Amniotic epithelial cell (primary cell): ENCODE data around the gene IQCM.
A peak's percentile ranks its signal among the peaks of the same experiment; 100 is the strongest.
"Not testable (repeated sequence)": the region's sequence is repeated elsewhere in the genome, so short reads cannot be mapped to it uniquely, and the experiment has no call there.

Experiments
- DNase-seq: peaks from one replicate; pipeline ENCODE4 v3.0.0-alpha.2; 2010; ENCODE audit warnings: low read depth

IQCM gene

DNA sequence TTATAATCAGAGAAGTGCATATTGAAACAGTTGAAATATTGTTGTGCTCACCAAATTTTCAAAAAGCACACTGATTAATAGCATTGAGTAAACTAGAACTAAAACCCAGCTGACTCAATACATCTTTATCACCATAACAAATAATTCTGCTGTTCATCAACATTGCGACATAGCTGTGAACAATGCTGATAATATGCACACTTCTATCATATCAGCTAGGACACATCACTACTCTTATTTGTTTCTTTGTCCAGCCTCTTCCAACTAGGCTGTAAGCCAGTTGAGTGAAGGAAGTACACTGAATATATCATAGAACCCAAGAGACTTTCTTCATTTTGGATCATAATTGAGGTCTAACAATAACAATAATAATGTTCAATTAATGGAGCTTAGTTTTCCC lies 349.7 kb downstream of the IQCM start:
- peak; percentile 87 for DNase-seq

- no peak for DNase-seq
These were observed 372.1 kb downstream of the IQCM start for GRCh38 chr4:149443537-149443936.

DNA sequence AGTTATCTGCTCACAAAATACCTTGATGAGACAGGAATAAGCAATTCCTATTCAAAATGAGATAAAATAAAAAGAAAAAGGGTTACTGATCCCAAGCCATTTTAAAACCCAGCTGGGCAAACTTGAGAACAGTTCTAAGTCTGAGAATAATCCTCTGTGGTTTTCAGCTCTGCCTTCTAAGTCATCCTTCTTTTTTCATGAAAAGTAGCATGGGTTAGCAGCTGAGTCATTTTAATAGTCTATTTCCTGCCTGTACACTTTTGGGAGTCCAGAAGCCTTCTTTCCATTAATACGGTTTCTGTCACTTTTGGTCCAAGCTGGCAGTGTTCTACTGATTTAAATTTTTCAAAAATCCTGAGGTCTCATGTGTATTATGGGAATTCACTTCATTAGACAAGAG lies 374.3 kb downstream of the IQCM start:
- peak; percentile 76 for DNase-seq

DNA sequence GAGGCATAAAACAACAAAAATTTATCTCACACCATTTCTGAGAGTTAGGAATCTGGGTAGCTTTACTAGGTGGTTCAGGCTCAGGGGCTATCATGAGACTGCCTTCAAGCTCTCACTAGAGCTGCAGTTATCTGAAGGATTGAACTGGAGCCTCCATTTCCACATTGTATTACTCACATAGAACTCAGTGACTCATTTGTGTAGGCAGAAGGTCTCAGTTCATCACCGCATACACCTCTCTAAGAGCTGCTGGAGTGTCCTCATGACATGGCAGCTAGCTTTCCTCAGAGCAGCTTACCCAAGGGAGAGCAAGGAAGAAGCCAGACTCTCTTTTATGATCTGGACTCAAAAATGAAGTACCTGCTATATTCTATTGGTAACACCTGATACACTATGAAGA lies 389.2 kb downstream of the IQCM start:
- DNase-seq = peak; percentile 52

GRCh38 chr4:149409555-149409962 lies 406.1 kb downstream of the IQCM start:
- no peak for DNase-seq

DNA sequence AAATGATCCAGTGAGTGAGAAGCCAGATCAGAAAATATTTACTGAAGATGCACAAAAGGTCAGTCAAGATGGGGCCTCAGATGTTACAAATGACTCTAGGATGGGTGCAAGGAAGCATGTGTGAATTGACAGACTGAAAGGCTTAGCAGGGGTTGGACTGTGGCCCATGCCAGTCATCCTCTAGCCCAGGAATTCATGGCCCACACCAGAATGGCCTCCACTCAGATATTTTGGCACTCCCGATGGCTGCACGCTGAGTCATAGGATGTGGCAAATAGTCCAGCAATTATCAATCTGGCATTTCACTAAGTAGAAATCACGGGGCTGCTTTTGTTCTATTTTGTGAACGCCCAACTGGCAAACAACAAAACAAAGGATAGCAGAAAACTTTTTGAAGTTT lies 406.5 kb downstream of the IQCM start:
- DNase-seq = peak; percentile 65

DNA sequence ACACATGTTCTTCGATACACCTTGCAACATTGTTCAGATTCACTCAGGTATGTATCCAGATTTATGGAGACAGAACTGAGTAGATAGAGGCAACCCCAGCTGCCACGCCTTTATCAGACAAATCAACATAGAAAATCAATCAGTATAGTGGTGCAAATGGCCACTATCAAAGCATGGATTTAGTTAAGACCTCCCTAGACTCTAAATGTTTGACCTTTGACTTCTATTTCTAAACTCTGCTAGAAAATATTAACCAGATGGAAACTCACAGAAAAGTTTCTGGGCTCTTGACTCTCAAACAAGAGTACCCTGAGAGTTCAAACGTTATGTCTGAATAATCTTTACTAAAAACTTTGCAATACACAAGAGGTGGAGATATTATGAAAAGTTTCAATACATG lies 411.5 kb downstream of the IQCM start:
- no peak for DNase-seq

DNA sequence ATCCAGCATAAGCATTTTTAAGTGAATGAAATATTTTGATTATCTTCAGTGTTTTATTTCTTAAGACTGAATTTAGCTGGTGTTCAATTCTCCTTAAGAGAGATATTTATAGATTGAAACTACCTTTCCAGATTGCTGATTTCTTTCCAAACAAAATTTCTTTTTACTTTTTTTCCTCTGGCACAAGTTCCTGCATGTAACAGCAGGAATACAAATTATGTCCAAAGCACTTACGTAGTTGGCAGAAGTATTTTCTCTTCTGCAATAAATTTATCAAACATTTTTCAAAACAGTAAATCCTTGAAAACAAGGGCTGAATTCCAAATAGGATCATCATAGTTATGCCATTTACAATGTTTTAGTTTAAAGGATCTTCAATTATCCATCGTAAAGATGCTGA lies 412.6 kb downstream of the IQCM start:
- DNase-seq = no peak

DNA sequence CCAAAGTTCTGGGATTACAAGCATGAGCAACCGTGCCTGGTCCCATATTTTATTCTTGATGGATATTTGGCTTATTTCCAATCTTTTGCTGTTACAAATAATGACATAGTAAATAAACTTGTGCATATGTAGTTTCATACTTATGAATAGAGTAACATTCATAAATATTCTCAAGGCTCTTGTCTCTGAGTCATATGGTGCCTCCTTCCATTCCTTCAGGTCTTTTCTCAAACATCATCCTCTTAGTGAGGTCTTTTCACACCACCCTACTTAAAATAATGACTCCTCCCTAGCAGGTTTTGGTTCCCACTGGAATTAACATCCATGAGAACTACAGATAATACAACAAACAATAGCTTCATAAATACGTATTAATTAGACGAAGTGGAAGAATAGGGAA lies 416.6 kb downstream of the IQCM start:
- DNase-seq = peak; percentile 61

GRCh38 chr4:149370785-149371420 lies 444.7 kb downstream of the IQCM start:
- peak; percentile 75 for DNase-seq

GRCh38 chr4:149370002-149370401 lies 445.6 kb downstream of the IQCM start:
- DNase-seq = no peak

GRCh38 chr4:149353241-149353640 lies 462.4 kb downstream of the IQCM start:
- no peak for DNase-seq

DNA sequence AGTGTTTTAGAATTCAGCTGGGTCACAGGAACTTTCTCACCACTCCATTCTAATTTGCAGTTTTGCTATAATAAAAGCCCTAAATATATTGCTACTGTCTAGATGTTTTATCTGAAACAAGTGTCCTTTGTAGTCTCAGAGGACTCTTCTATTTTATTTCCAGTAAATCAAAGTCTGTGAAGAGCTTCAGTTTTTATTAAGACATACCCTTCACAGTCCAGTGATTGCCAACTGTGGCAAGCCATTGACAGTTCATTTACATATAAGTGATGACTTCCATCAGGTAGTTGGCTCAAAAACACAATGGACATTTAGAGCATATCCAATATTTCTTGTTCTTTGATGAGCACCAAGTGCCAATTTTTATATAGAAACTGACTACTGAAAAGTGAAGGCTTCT lies 466.1 kb downstream of the IQCM start:
- no peak for DNase-seq

DNA sequence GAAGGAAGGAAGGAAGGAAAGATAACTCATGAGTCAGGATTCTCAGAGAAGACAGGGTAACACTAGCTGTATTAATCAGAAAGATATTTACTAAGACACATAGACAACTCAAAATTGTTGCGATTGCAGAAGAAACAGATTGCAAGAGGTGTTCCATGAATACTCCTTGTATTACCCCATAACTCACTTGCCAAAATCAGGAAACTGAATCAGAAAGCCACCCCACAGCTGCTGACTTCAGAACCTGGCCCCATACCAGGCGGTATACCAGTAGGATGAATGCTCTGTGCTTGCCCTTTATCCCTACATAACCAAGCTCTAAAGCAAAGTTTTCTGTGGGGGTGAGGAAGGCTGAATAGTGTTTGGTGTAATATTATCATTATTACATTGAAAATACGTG lies 468.5 kb downstream of the IQCM start:
- DNase-seq = peak; percentile 50

DNA sequence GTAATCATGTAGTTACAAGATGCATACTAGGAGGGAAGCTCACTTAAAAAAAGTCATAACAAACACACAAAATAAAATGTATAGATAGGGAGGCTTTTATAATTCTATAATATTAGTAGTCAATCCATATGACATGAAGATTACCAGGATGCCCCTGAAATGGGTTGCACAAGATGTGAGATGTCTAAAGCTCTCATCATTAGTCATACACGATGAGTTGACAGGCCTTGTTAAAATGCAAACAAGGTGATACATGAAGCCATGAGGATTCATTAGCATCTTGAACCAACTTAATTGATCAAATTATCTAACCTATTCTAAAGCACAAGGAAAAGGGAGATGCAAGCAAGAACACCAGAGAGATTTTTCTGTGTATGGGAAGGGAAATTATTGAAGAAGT lies 470.2 kb downstream of the IQCM start:
- DNase-seq = peak; percentile 12

GRCh38 chr4:149344436-149344835 lies 471.2 kb downstream of the IQCM start:
- peak; percentile 80 for DNase-seq

GRCh38 chr4:149343614-149344013 lies 472.0 kb downstream of the IQCM start:
- no peak for DNase-seq

GRCh38 chr4:149341117-149341516 lies 474.5 kb downstream of the IQCM start:
- not testable (repeated sequence) for DNase-seq

- DNase-seq = no peak
These were observed 487.5 kb downstream of the IQCM start for GRCh38 chr4:149328161-149328560.

GRCh38 chr4:149322203-149322602 lies 493.4 kb downstream of the IQCM start:
- DNase-seq = no peak

GRCh38 chr4:149321438-149321837 lies 494.2 kb downstream of the IQCM start:
- no peak for DNase-seq

DNA sequence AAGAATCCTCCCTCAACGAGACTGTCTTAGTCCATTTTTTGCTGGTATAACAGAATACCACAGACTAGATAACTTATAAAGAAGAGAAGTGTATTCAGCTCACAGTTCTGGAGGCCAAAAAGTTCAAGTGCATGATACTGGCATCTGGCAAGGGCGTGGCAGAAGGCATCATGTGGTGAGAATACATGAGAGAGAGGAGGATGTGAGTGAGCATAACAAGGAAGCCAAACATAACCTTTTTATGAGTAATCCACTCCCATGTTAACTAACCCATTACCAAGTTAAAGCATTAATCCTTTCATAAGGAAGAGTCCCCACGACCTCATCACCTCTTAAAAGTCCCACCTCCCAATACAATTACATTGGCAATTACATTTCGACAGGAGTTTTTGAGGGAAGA lies 504.6 kb downstream of the IQCM start:
- DNase-seq = no peak

DNA sequence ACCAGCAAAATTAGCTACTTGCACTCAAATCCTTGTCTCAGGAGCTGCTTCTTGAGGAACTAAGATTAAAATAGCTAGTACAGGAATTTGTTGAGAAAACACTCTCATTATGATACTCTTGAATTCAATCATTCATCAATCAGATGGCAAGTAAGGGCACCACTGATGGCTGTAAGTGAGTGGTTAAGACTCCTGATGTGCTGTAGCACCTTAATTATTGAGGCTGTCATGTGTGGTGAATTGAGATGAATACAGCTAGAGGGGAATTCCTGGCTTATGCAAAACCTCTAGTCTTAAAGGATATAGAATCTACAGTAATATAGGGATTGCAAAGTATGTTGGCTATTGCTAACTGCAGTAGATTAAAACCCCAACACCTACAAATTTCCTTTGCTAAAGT lies 509.1 kb downstream of the IQCM start:
- no peak for DNase-seq
